Stimulated activated CD8-positive, alpha-beta memory T cell treated with anti-CD3 and anti-CD28 coated beads, Interleukin-7, amount 100 ng/mL, for 4 hours (primary cell): Measurements from ENCODE around the gene TGM1.
"Not testable (repeated sequence)": the region's sequence is repeated elsewhere in the genome, so short reads cannot be mapped to it uniquely, and the experiment has no call there.

Experiments used
- DNase-seq, 2 donors: peaks; one replicate each; pipeline ENCODE4 v3.0.0-alpha.2; 2020; ENCODE audit warnings: low read depth in 2 of 2

The TGM1 gene

DNA sequence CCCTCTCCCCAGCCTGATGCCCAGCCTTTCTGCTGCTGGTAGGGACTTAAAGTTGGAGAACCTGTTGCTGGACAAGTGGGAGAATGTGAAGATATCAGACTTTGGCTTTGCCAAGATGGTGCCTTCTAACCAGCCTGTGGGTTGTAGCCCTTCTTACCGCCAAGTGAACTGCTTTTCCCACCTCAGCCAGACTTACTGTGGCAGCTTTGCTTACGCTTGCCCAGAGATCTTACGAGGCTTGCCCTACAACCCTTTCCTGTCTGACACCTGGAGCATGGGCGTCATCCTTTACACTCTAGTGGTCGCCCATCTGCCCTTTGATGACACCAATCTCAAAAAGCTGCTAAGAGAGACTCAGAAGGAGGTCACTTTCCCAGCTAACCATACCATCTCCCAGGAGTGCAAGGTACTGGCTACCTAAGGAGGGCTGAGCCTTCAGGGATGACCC, 55.8 kb downstream of the TGM1 start:
- no peak for DNase-seq

- no peak for DNase-seq
Measured at GRCh38 chr14:24206260-24207103, 56.5 kb downstream of the TGM1 start.

GRCh38 chr14:24204163-24205146, 58.5 kb downstream of the TGM1 start:
- no peak for DNase-seq

DNA sequence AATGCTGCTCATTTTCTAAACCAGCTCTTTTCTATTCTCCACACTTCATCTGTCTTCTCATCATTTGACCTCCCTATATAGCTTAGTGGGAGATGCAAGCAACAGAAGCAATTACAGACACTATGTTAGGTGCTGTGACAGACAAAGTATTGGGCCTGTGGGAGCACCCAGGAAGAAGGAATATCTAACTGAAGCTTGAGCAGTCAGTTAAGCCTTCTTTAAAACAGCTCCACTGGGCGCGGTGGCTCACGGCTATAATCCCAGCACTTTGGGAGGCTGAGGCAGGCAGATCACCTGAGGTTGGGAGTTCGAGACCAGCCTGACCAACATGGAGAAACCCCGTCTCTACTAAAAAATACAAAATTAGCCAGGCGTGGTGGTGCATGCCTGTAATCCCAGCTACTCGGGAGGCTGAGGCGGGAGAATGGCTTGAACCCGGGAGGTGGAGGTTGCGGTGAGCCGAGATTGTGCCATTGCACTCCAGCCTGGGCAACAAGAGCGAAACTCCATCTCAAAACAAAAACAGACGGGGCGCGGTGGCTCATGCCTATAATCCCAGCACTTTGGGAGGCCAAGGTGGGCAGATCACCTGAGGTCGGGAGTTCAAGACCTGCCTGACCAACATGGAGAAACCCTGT, 59.6 kb downstream of the TGM1 start:
- not testable (repeated sequence) for DNase-seq

GRCh38 chr14:24202538-24202937, 60.4 kb downstream of the TGM1 start:
- DNase-seq = not testable (repeated sequence)
